Upper lobe of left lung (tissue), 4 donors: ENCODE measurements around the gene DNAJC13.

Experiments
- EP300 ChIP-seq, 4 donors: sonication (generic); formaldehyde crosslinking; IDR thresholded peaks; one replicate each; pipeline ENCODE4 v1.5.1; 2017; ENCODE audit warnings: antibody characterized with exemption in 4 of 4, control low read depth in 2 of 4
- POLR2A ChIP-seq, 4 donors: fragments of 450-650 bp; IDR thresholded peaks; one replicate each; pipeline ENCODE4 v1.5.1; 2016 to 2017; ENCODE audit warnings: antibody characterized with exemption in 4 of 4, mild to moderate bottlenecking in 2 of 4
- POLR2AphosphoS5 ChIP-seq, 2 donors: sonication (generic); formaldehyde crosslinking; IDR thresholded peaks; one replicate each; pipeline ENCODE4 v1.5.1; 2017; ENCODE audit warnings: antibody characterized with exemption in 2 of 2
- TF ChIP-seq, protein P1 (sequence below), 6 experiments: fragments of 450-650 bp in 4 of 6; fragments of 200-600 bp in 2 of 6; sonication (generic) in 2 of 6; IDR thresholded peaks; one replicate each; pipeline ENCODE4 v1.5.1; 2016 to 2019; ENCODE audit warnings: antibody characterized with exemption in 6 of 6

DNA sequence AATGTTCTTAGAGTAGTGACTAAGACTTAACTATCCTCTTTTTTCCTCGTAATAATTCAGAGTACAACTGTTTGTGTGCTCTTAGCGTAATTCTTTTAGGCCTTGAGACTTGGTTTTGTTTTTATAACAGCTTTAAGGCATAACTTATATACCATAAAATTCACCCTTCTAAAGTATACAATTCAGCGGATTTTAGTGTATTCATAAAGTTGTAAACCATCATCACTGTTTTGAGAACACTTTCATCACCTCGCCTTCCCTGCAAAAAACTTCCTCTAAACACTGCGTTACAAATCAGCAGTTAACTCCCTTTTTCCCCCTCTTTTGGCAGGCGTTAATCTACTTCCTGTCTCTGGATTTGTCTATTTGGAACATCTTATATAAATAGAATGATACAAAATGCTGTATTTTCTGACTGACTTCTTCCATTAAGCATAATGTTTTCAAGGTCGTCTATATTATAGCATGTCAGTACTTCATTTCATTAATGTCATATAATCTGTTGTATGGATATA lies 18.7 kb downstream of the DNAJC13 start:
- no peak for TF ChIP-seq POLR2A (IDR thresholded peaks at IDR 0.05)
- TF ChIP-seq, protein P1, sequence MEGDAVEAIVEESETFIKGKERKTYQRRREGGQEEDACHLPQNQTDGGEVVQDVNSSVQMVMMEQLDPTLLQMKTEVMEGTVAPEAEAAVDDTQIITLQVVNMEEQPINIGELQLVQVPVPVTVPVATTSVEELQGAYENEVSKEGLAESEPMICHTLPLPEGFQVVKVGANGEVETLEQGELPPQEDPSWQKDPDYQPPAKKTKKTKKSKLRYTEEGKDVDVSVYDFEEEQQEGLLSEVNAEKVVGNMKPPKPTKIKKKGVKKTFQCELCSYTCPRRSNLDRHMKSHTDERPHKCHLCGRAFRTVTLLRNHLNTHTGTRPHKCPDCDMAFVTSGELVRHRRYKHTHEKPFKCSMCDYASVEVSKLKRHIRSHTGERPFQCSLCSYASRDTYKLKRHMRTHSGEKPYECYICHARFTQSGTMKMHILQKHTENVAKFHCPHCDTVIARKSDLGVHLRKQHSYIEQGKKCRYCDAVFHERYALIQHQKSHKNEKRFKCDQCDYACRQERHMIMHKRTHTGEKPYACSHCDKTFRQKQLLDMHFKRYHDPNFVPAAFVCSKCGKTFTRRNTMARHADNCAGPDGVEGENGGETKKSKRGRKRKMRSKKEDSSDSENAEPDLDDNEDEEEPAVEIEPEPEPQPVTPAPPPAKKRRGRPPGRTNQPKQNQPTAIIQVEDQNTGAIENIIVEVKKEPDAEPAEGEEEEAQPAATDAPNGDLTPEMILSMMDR (IDR thresholded peaks at IDR 0.05), result no peak
- TF ChIP-seq POLR2AphosphoS5 (IDR thresholded peaks at IDR 0.05), result no peak
- TF ChIP-seq EP300 (IDR thresholded peaks at IDR 0.05), result no peak
